ENCODE measurements around the gene FNDC5. TPM values are rescaled to one million over a fixed set of nuclear protein-coding genes. Genes with fewer than 3 reads are reported as not detected.
A peak's percentile ranks its signal among the peaks of the same experiment; 100 is the strongest.

Gene FNDC5
- total and polyA plus RNA-seq, 2 donors from 2014 or later: 0.35 to 4.2 TPM

DNA sequence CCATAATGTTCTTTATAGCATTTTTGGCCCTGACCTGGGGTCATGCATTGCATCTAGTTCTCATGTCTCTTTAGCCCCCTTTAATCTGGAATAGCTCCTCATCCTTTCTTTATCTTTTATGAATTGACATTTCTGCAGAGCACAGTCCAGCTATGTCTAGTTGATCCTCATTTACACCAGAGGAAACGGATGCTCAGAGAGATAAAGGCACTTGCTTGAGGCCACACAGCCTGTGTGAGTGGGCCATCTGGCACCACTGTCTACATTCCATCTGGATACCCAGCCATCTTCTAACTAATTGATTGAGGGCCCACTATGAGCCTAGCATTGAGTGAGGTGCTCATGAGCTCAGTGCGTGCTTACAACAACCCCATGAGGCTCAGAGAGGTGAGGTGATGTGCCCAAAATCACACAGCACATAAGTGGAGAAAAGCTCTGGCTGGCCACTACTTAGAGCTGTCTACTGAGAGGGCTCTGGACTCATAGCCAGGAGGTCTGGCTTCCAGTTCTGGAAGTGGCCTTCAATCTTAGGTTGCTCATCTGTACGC, 19.1 kb upstream of the FNDC5 start:
- no peak for DNase-seq
- Histone ChIP-seq H3K4me1 (ENCODE audit: control insufficient read depth in 2 of 3, insufficient read depth in 2 of 3, low read depth in 1 of 3, low read length in 3 of 3) (peaks cover 0 to 4% (median 0%) of the 10 kb centered on the region in 3 donors), H3K27me3 (ENCODE audit: control insufficient read depth, insufficient read depth, low read length) (peaks cover 7% of the 10 kb centered on the region), H3K9ac (ENCODE audit: low read length in 3 of 3) (no peak overlapping the region), H3K27ac (ENCODE audit: low read depth in 2 of 2, low read length in 2 of 2) (no peak overlapping the region), H3K9me3 (ENCODE audit: control insufficient read depth in 2 of 3, insufficient read depth in 1 of 3, low read length in 3 of 3) (no peaks in the 10 kb centered on the region), H3K36me3 (ENCODE audit: control insufficient read depth in 2 of 3, insufficient read depth in 3 of 3, low read length in 3 of 3) (no peaks in the 10 kb centered on the region), H3K4me3 (ENCODE audit: low read length in 3 of 3) (no peak overlapping the region)
- intact Hi-C loops (cut with DNase I): no loop called here
- no peak for TF ChIP-seq CTCF (IDR thresholded peaks at IDR 0.05; ENCODE audit: borderline replicate concordance, extremely low read depth, insufficient read depth)
- no peak for FAIRE-seq

GRCh38 chr1:32888677-32889420, 18.1 kb upstream of the FNDC5 start:
- FAIRE-seq: no peak
- TF ChIP-seq CTCF (IDR thresholded peaks at IDR 0.05; ENCODE audit: borderline replicate concordance, extremely low read depth, insufficient read depth): no peak
- H3K9me3 ChIP-seq (ENCODE audit: control insufficient read depth in 2 of 3, insufficient read depth in 1 of 3, low read length in 3 of 3): no peaks in the 10 kb centered on the region
- intact Hi-C loops (cut with DNase I): no loop called here
- H3K9ac ChIP-seq (ENCODE audit: low read length in 3 of 3): no peak overlapping the region
- no peaks in the 10 kb centered on the region for H3K36me3 ChIP-seq (ENCODE audit: control insufficient read depth in 2 of 3, insufficient read depth in 3 of 3, low read length in 3 of 3)
- DNase-seq: peak in 1 of 5 donors; percentile 57
- H3K4me1 ChIP-seq (ENCODE audit: control insufficient read depth in 2 of 3, insufficient read depth in 2 of 3, low read depth in 1 of 3, low read length in 3 of 3): peaks cover 0 to 4% (median 0%) of the 10 kb centered on the region in 3 donors
- no peak overlapping the region for H3K4me3 ChIP-seq (ENCODE audit: low read length in 3 of 3)
- peaks cover 7% of the 10 kb centered on the region for H3K27me3 ChIP-seq (ENCODE audit: control insufficient read depth, insufficient read depth, low read length)
- H3K27ac ChIP-seq (ENCODE audit: low read depth in 2 of 2, low read length in 2 of 2): no peak overlapping the region

DNA sequence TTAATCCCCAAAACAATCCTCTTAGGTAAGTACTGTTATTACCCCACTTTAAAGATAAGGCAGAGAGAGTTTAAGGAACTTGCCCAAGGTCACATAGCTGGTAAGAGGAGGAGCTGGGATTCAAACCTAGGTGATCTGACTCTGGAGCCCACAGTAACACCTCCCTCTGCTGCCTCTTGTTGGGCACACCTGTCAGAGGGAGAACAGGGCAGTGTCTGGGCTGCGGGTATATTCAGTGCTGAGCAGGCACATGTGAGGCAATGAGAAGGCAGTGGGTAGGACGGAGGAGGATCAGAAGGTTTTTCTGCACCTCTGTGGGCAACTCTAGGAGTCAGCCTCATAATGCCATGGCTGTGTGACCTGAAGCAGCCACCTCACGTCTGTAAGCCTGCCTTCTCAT, 17.4 kb upstream of the FNDC5 start:
- no peak overlapping the region for H3K4me3 ChIP-seq (ENCODE audit: low read length in 3 of 3)
- intact Hi-C loops (cut with DNase I): no loop called here
- no peaks in the 10 kb centered on the region for H3K9me3 ChIP-seq (ENCODE audit: control insufficient read depth in 2 of 3, insufficient read depth in 1 of 3, low read length in 3 of 3)
- peaks cover 0 to 4% (median 0%) of the 10 kb centered on the region in 3 donors for H3K4me1 ChIP-seq (ENCODE audit: control insufficient read depth in 2 of 3, insufficient read depth in 2 of 3, low read depth in 1 of 3, low read length in 3 of 3)
- H3K36me3 ChIP-seq (ENCODE audit: control insufficient read depth in 2 of 3, insufficient read depth in 3 of 3, low read length in 3 of 3): no peaks in the 10 kb centered on the region
- H3K27ac ChIP-seq (ENCODE audit: low read depth in 2 of 2, low read length in 2 of 2): no peak overlapping the region
- no peak for FAIRE-seq
- peaks cover 7% of the 10 kb centered on the region for H3K27me3 ChIP-seq (ENCODE audit: control insufficient read depth, insufficient read depth, low read length)
- no peak overlapping the region for H3K9ac ChIP-seq (ENCODE audit: low read length in 3 of 3)
- TF ChIP-seq CTCF (IDR thresholded peaks at IDR 0.05; ENCODE audit: borderline replicate concordance, extremely low read depth, insufficient read depth): no peak
- no peak for DNase-seq
